Raji (cell line): ENCODE measurements around the gene TVP23C.
"Not testable (repeated sequence)": the region's sequence is repeated elsewhere in the genome, so short reads cannot be mapped to it uniquely, and the experiment has no call there.

Experiments used
- POLR2A ChIP-seq: IDR thresholded peaks from 2 replicates; pipeline ENCODE4 v1.6.1; 2011; ENCODE audit warnings: low read depth, low read length, control low read depth; ENCODE audit not compliant: insufficient read depth

Gene TVP23C

GRCh38 chr17:15563375-15563857 lies at the start of gene TVP23C:
TSS of gene TVP23C (minus strand) at chr17:15563483. CDS start at chr17:15563448, 35 bp downstream.
- not testable (repeated sequence) for TF ChIP-seq POLR2A

- no peak for TF ChIP-seq POLR2A
Observed at GRCh38 chr17:15516150-15516549, 47.1 kb downstream of the TVP23C start.

- no peak for TF ChIP-seq POLR2A
Observed at GRCh38 chr17:15514469-15514868, 48.8 kb downstream of the TVP23C start.

DNA sequence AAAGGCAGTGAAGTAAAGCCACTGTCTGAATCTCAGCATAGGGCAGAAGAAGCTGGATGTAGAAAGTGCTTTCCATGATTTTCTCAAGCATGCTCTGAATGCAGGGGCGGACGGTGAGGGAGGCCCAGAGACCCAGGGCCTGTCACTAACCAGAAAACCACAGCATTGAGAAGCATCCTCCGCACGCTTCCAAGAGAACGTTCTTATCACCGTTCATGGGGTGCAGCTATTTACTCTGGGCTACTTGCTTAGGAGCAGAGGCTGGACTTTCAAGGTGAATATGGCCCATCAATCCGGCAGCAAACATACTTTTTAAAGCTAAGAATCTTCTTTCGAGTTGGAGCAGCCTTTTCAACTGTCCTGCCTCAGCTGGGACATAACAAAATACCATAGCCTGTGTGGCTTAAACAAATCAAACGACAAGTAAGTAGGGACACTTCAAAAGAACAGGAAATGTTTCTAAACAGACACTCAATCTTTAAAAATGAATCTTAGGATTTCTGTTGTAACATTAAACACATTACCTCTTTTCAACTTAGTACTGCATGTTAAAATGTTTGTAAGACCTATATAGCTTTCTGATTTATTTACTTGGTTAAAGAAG lies 49.3 kb downstream of the TVP23C start:
- no peak for TF ChIP-seq POLR2A

DNA sequence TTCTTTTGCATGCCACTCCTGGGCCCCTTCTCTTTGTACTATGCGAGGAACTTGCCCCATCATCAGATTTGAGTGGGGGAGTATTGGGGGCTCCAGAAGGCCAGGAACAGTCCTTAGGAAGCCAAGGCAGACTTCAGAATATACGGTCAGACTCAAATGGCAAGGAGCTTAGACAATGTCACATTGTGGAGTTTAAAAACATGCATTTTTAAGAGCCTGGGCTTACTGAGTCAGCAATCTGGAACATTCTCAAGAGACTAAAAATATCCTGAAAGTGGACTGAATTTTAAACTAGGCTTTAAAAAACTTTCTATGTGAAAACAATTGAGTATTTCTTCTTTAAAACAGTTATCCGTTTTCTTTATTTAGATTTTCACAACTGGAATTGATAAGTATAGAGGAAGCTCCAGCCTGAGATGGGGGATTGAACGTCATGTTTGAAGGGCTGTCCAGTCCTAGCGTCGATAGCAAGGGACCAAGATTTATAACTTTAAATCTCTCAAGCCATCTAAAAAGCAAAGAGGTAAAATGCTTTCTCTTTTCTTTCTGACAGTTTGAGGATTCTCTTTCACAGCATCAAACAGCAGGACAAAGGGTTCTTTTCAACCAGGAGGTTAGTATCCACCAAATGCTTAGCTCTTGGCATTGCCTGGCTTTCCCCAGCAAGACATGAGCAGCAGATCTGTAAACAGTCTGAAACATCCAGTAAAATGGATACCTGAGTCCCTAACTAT lies 50.1 kb downstream of the TVP23C start:
- TF ChIP-seq POLR2A: no peak

- TF ChIP-seq POLR2A: no peak
Observed at GRCh38 chr17:15512071-15512709, 51.1 kb downstream of the TVP23C start.

DNA sequence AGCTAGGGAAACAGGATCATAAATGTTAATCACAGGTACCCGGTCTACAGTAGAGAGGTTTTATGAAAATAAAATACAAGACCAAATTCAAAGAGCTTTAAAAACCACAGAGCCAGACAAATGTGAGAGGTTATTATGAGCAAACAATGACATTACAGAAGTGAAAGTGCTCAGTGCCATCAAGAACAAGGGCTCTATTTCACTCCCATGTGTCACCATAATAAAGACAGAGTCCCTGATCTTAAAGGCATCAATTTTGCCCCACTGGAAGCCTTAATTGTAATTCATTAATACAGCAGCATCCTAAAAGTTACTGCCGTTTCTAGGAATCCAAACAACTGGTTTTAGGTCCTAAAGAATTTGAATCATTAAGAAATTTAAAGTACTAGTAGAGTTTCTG lies 52.1 kb downstream of the TVP23C start:
- TF ChIP-seq POLR2A: no peak

DNA sequence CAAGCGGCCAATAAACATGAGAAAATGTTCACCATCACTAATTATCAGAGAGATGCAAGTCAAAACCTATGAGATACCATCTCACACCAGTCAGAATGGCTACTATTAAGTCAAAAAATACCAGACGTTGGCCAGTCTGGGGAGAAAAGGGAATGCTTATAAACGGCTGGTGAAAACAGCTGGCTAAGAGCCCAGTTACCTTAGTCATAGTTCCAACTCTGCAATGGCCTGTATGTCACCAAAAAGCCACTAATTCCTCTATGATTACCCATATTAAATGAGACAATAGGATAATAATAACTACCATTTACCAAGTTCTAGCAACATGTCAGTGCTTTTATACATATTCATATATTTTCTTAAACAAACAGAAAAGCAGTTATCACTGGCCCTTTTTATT lies 52.9 kb downstream of the TVP23C start:
- no peak for TF ChIP-seq POLR2A

- no peak for TF ChIP-seq POLR2A
Observed at GRCh38 chr17:15509095-15509494, 54.2 kb downstream of the TVP23C start.

GRCh38 chr17:15508466-15508865 lies 54.8 kb downstream of the TVP23C start:
- TF ChIP-seq POLR2A: no peak

- no peak for TF ChIP-seq POLR2A
Observed at GRCh38 chr17:15507896-15508295, 55.4 kb downstream of the TVP23C start.

DNA sequence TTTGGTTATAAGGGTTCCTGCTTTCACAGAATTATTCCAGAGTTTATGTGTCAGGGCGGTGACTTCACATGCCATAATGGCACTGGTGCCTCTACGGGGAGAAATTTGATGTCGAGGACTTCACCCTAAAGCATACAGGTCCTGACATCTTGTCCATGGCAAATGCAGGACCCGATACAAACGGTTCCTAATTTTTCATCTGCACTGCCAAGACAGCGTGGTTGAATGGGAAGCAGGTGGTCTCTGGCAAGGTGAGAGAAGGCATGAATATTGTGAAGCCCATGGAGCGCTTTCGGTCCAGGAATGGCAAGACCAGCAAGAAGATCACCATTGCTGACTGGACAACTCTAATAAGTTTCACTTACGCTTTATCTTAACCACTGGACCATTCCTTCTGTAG lies 56.3 kb downstream of the TVP23C start:
- no peak for TF ChIP-seq POLR2A

DNA sequence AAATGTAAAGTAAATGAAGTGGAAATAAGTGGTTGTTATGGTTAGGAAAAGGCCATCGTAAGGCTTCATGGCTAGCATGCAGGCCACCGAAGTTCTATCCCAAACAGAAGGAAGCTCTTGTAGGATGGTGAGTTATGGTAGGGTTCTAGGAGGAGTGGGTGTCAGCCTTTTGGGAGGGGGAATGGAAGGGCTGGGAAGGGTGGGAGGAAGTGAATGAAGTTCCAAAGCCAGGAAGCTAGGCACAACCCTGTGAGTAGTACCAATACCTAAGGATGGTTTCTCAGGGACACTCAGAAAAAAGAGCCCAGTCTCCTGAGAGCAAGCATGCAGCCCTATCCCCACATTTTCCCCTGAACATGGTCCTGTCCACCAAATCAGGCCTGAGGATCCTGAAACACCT lies 59.6 kb downstream of the TVP23C start:
- TF ChIP-seq POLR2A: no peak

DNA sequence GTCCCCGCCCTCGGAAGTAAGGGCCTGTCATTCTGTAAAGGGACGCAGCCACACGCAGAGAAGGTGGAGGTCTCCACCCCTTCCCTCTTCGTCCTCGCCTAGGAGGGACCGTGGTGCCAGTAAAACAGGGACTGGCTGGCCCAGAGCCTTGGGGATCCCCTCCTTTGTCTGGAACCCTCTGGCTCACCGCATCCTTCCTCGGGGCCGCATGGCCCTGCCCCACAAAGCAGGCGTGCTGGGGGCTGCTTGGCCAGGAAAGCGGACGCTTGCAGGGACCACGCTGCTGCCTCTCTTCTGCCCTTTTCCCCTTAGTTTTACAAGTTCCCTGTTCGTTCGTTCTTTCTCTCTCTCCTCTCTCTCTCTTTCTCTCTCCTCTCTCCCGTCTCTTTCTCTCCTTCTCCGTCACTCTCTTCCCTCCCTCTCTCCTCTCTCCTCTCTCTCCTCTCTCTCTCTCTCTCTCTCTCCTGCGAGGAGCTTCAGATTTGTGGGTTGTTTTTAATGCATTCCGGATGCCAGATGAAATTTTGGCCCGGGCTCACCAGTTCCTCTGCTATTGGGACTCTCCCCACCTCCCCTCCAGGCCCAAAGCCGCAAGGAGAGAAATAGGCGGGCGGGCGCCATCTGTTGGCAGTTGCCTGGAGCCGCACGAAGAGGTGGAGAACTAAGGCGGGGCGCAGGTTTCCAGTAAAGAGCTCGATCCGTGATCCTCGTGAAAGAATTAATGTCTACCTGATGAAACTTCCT lies 60.7 kb downstream of the TVP23C start:
- TF ChIP-seq POLR2A: no peak

GRCh38 chr17:15501793-15502192 lies 61.5 kb downstream of the TVP23C start:
- no peak for TF ChIP-seq POLR2A
